Fibroblast of lung (primary cell): ENCODE results near the gene INPP4A. TPM values are rescaled to one million over a fixed set of nuclear protein-coding genes. Genes with fewer than 3 reads are reported as not detected.

ENCODE experiments used
- DNase-seq, 2 donors: peaks; one replicate each; pipeline versions ENCODE4 v3.0.0 to v3.0.0-alpha.2; 2010; ENCODE audit warnings: low read depth in 2 of 2
- H2AFZ ChIP-seq: 2 replicates; pipeline ENCODE4 v1.5.1; 2012; ENCODE audit warnings: low read length, control low read depth, inconsistent platforms
- H3K27ac ChIP-seq: 2 replicates; pipeline ENCODE4 v1.5.1; 2011; ENCODE audit warnings: low read length, control low read depth; ENCODE audit not compliant: insufficient read depth
- H3K27me3 ChIP-seq: 2 replicates; pipeline ENCODE4 v1.5.1; 2011; ENCODE audit warnings: mild to moderate bottlenecking, low read length; ENCODE audit not compliant: control insufficient read depth, insufficient read depth
- H3K36me3 ChIP-seq: 2 replicates; pipeline ENCODE4 v1.5.1; 2011; ENCODE audit warnings: low read length; ENCODE audit not compliant: control insufficient read depth, insufficient read depth
- H3K4me1 ChIP-seq: 2 replicates; pipeline ENCODE4 v1.5.1; 2011; ENCODE audit warnings: low read length; ENCODE audit not compliant: control insufficient read depth, insufficient read depth; ENCODE audit errors: extremely low read depth
- H3K4me2 ChIP-seq: 2 replicates; pipeline ENCODE4 v1.5.1; 2011; ENCODE audit warnings: low read length, control low read depth; ENCODE audit not compliant: insufficient read depth; ENCODE audit errors: extremely low read depth
- H3K4me3 ChIP-seq, 4 experiments: fragments of 200-600 bp in 1 of 4; sonication (generic) in 1 of 4; replicated peaks in 1 of 4; 2 replicates each; pipeline ENCODE4 v1.5.1; 2011 to 2016; ENCODE audit warnings: low read length in 4 of 4, low read depth in 3 of 4, mild to moderate bottlenecking in 3 of 4, control low read depth in 2 of 4, inconsistent platforms in 1 of 4, mixed read lengths in 1 of 4; ENCODE audit not compliant: insufficient read depth in 1 of 4; ENCODE audit errors: control extremely low read depth in 1 of 4
- H3K79me2 ChIP-seq: 2 replicates; pipeline ENCODE4 v1.5.1; 2012; ENCODE audit warnings: mild to moderate bottlenecking, low read length, inconsistent platforms; ENCODE audit not compliant: control insufficient read depth, insufficient read depth
- H3K9ac ChIP-seq: 2 replicates; pipeline ENCODE4 v1.5.1; 2011; ENCODE audit warnings: mild to moderate bottlenecking, low read length, control low read depth; ENCODE audit not compliant: insufficient read depth
- H3K9me3 ChIP-seq: 2 replicates; pipeline ENCODE4 v1.5.1; 2012; ENCODE audit warnings: low read depth, low read length; ENCODE audit not compliant: control insufficient read depth, insufficient read depth
- H4K20me1 ChIP-seq: 2 replicates; pipeline ENCODE4 v1.5.1; 2011; ENCODE audit warnings: low read length; ENCODE audit not compliant: control insufficient read depth, insufficient read depth; ENCODE audit errors: extremely low read depth
- CTCF ChIP-seq, 2 donors: IDR thresholded peaks in 1 of 2; conservative IDR thresholded peaks in 1 of 2; 1 replicate in 1 of 2; 2 replicates in 1 of 2; pipeline ENCODE4 v1.5.1; 2011 to 2012; ENCODE audit warnings: low read length in 2 of 2, control low read depth in 1 of 2, inconsistent platforms in 1 of 2, low read depth in 1 of 2, mild to moderate bottlenecking in 1 of 2
- EZH2 ChIP-seq: IDR thresholded peaks from 2 replicates; pipeline ENCODE4 v1.5.1; 2012; ENCODE audit warnings: low read length, control low read depth, mild to moderate bottlenecking; ENCODE audit errors: missing control alignments
- polyA plus RNA-seq, 2 donors: library from polyadenylated mRNA; depleted of rRNA in 1 of 2; stranded (reverse) in 1 of 2; unstranded in 1 of 2; fragments of >200 nt; gene quantifications; 2 replicates each; pipeline ENCODE4 v1.2.1, GENCODE V29; 2011 to 2012; ENCODE audit warnings: missing spikeins in 1 of 2
- total RNA-seq: library from RNA; depleted of rRNA; stranded (reverse); fragments of >200 nt; gene quantifications from 2 replicates; pipeline ENCODE4 v1.2.1, GENCODE V29; 2014

The INPP4A gene
- total and polyA plus RNA-seq, 2 donors (not counting 1 experiment from before 2014, with no cell fraction given): 10.2 to 26.1 TPM

GRCh38 chr2:98501223-98501622, 56.6 kb downstream of the INPP4A start:
- no peak overlapping the region for H3K27ac ChIP-seq
- DNase-seq: no peak
- TF ChIP-seq EZH2 (no peak), CTCF (conservative IDR thresholded peaks at IDR 0.05 in 1 of 2, IDR thresholded peaks at IDR 0.05 in 1 of 2; ENCODE audit: low read depth in 1 of 2, low read length in 2 of 2) (no peak)
- H2AFZ ChIP-seq: no peak overlapping the region
- no peak overlapping the region for H3K9ac ChIP-seq
- no peaks in the 10 kb centered on the region for H3K27me3 ChIP-seq
- H3K79me2 ChIP-seq: no peaks in the 10 kb centered on the region
- no peaks in the 10 kb centered on the region for H3K4me1 ChIP-seq
- H4K20me1 ChIP-seq: no peaks in the 10 kb centered on the region
- no peaks in the 10 kb centered on the region for H3K9me3 ChIP-seq
- H3K4me2 ChIP-seq: no peak overlapping the region
- peaks cover 2% of the 10 kb centered on the region for H3K36me3 ChIP-seq
- H3K4me3 ChIP-seq: no peak overlapping the region

- peaks cover 2% of the 10 kb centered on the region for H3K36me3 ChIP-seq
- no peak overlapping the region for H2AFZ ChIP-seq
- H3K27ac ChIP-seq: no peak overlapping the region
- no peaks in the 10 kb centered on the region for H3K4me1 ChIP-seq
- no peak for DNase-seq
- H4K20me1 ChIP-seq: no peaks in the 10 kb centered on the region
- no peaks in the 10 kb centered on the region for H3K9me3 ChIP-seq
- no peak overlapping the region for H3K4me2 ChIP-seq
- TF ChIP-seq EZH2: no peak
- TF ChIP-seq CTCF (conservative IDR thresholded peaks at IDR 0.05 in 1 of 2, IDR thresholded peaks at IDR 0.05 in 1 of 2; ENCODE audit: low read depth in 1 of 2, low read length in 2 of 2): no peak
- H3K27me3 ChIP-seq: no peaks in the 10 kb centered on the region
- H3K9ac ChIP-seq: no peak overlapping the region
- H3K79me2 ChIP-seq: no peaks in the 10 kb centered on the region
- no peak overlapping the region for H3K4me3 ChIP-seq
Observed at GRCh38 chr2:98501876-98502275, 57.2 kb downstream of the INPP4A start.

- no peak overlapping the region for H2AFZ ChIP-seq
- peak in 1 of 2 donors; percentile 86 for DNase-seq
Observed at GRCh38 chr2:98502556-98503335, 58.1 kb downstream of the INPP4A start.

More at GRCh38 chr2:98502556-98503335, 58.1 kb downstream of the INPP4A start:
- H3K36me3 ChIP-seq: peaks cover 2% of the 10 kb centered on the region
- H3K4me3 ChIP-seq: no peak overlapping the region
- no peaks in the 10 kb centered on the region for H4K20me1 ChIP-seq
- no peaks in the 10 kb centered on the region for H3K79me2 ChIP-seq
- no peak overlapping the region for H3K27ac ChIP-seq
- TF ChIP-seq CTCF (conservative IDR thresholded peaks at IDR 0.05 in 1 of 2, IDR thresholded peaks at IDR 0.05 in 1 of 2; ENCODE audit: low read depth in 1 of 2, low read length in 2 of 2) (no peak), EZH2 (no peak)
- H3K27me3 ChIP-seq: no peaks in the 10 kb centered on the region
- no peak overlapping the region for H3K9ac ChIP-seq
- H3K4me2 ChIP-seq: no peak overlapping the region
- H3K9me3 ChIP-seq: no peaks in the 10 kb centered on the region
- H3K4me1 ChIP-seq: no peaks in the 10 kb centered on the region
